GM12801 (cell line): ENCODE data around the gene BSG.

Source experiments
- CTCF ChIP-seq: IDR thresholded peaks from one replicate; pipeline ENCODE4 v1.5.1; 2011; ENCODE audit warnings: control low read depth; ENCODE audit not compliant: insufficient read length; ENCODE audit errors: extremely low read depth

The BSG gene

GRCh38 chr19:610801-611480 lies 38.5 kb downstream of the BSG start:
- no peak for TF ChIP-seq CTCF

GRCh38 chr19:611481-611868 lies 39.1 kb downstream of the BSG start:
- TF ChIP-seq CTCF, result no peak

- no peak for TF ChIP-seq CTCF
These were observed 40.5 kb downstream of the BSG start for GRCh38 chr19:612941-613340.

- no peak for TF ChIP-seq CTCF
These were observed 41.6 kb downstream of the BSG start for GRCh38 chr19:613732-614567.

- TF ChIP-seq CTCF, result no peak
These were observed 43.2 kb downstream of the BSG start for GRCh38 chr19:615619-616018.

GRCh38 chr19:616062-616700 lies 43.8 kb downstream of the BSG start:
- TF ChIP-seq CTCF, result no peak

- TF ChIP-seq CTCF, result no peak
These were observed 44.5 kb downstream of the BSG start for GRCh38 chr19:616747-617526.
